Astrocyte (in vitro differentiated cells and primary cell): ENCODE measurements around the gene MORN1.

Source experiments
- EZH2 ChIP-seq: IDR thresholded peaks from 2 replicates; pipeline ENCODE4 v1.6.1; 2012; ENCODE audit warnings: mild to moderate bottlenecking, low read length, inconsistent platforms; ENCODE audit not compliant: insufficient read depth
- TF ChIP-seq, protein P1 (sequence below): IDR thresholded peaks from 2 replicates; pipeline ENCODE4 v1.5.1; 2011; ENCODE audit warnings: low read depth, mild to moderate bottlenecking, inconsistent platforms, low read length, moderate library complexity; ENCODE audit not compliant: insufficient read depth

DNA sequence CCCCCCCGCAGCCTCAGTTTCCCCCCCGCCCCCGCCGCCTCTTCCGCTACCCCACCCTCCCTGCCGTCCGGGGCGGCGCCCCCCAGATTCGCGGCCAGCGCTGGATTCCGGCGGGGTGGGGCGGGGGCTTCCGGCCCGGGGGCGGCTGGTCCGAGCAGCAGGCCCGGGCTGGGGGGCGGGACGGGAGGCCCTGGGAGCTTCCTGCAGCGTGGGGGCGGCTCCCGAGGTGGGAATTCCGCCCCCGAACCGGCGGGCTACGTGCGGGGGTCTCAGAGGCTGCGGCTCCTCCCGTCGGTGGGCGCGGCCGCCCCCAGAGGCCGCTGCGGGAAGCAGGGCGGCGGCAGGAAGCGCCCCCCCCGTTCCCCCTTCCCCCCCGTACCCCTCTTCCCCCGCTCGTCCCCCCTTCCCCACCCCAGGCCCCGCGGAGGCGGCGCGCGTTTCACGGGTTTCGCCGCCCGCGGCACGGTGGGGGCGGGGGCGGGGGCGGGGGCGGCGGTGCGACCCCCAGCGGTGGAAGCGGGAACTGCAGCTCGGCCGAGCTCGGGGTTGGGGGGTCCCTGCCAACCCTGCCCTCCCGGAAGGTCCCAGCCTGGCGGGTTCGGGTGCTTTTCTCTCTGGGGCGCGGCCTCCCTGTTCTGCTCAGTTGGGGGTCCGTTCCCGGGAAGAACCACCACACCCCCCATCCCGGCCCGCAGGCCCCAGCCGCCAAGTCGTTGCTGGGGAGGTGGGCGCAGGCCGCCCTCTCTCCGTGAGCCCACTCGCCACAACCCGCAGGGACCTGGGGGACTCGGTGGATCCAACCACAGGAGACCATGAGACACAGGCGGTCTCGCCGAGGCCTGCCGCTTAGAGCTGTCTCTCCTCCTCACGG lies 76.3 kb downstream of the MORN1 start:
- TF ChIP-seq, protein P1, sequence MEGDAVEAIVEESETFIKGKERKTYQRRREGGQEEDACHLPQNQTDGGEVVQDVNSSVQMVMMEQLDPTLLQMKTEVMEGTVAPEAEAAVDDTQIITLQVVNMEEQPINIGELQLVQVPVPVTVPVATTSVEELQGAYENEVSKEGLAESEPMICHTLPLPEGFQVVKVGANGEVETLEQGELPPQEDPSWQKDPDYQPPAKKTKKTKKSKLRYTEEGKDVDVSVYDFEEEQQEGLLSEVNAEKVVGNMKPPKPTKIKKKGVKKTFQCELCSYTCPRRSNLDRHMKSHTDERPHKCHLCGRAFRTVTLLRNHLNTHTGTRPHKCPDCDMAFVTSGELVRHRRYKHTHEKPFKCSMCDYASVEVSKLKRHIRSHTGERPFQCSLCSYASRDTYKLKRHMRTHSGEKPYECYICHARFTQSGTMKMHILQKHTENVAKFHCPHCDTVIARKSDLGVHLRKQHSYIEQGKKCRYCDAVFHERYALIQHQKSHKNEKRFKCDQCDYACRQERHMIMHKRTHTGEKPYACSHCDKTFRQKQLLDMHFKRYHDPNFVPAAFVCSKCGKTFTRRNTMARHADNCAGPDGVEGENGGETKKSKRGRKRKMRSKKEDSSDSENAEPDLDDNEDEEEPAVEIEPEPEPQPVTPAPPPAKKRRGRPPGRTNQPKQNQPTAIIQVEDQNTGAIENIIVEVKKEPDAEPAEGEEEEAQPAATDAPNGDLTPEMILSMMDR, result peak; percentile 11
- no peak for TF ChIP-seq EZH2
